ENCODE data around the gene TTC34.

TTC34 gene, protein sequence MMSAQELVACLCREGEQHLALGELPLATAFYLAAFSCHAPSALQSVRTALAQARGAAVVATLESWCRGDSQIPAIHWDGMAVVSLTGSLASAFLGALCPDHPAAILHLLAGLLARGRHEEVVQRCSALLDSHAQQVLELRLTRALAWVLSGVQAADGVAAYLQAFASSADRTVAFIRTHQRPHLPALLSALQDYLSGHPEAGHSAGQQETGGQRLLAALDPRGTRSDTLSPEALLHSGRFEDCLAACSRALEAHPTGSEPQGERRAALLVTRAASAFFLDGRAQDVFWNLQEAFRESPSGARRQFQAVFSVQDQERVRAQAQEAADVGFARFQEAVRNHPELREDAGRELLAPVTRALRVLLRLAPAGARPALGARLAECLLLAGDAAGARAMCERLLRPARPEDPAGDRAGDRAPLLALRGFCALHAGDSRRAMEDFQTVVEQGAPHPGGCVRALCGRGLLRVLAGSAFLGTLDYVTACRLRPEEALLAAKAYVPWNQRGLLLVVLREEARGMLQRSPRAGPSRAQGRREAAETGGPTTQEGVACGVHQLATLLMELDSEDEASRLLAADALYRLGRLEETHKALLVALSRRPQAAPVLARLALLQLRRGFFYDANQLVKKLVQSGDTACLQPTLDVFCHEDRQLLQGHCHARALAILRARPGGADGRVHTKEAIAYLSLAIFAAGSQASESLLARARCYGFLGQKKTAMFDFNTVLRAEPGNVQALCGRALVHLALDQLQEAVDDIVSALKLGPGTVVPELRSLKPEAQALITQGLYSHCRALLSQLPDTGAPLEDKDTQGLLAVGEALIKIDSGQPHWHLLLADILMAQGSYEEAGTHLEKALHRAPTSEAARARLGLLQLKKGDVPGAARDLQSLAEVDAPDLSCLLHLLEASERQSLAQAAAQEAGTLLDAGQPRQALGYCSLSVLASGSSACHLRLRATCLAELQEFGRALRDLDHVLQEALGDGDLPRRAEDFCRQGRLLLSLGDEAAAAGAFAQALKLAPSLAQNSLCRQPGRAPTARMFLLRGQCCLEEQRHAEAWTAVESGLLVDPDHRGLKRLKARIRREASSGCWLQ

DNA sequence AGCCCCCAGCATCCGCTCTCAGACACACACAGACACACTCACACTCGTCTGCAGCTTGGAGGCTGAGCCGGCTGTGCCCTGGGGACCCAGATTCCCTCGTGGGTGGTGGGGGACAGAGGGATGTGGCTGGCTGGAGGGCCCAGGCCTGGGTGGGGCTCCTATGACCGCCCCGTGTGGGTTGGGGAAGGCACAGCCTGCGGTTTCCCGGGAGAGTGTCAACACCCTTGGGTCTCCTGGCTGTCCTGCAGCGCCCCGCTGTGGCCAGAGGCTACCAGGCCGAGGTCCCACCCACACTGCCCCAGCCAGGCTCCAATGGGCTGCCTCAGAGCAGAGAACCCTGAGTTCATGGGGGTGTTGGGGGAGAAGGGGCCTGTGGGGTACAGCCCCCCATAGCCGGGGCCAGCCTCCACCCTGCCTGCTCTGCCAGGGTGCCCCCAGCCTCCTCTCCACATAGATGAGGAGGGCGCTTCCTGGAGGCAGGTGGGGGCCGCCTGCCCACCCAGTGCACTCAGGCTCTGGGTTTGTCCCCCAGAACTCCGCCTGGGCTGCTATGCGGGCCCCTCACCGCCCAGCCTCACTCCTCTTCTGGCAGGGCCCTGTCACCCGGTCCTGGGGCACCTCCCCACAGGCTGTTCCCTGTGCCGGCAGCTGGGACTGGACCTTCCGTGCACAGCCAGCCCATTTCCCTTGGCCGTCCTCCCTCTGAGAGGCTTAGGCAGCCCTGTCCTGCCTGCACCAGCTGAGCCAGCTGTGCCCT is at the start of gene TTC34:
Gene TTC34 (minus strand): TSS at position 159 of the 757 bp plus-strand sequence. CDS start 866 bp downstream, outside the sequence.
- no peak for TF ChIP-seq GATA3 (IDR thresholded peaks at IDR 0.05; ENCODE audit: low read depth, low read length)
- TF ChIP-seq GATA2 (IDR thresholded peaks at IDR 0.05; ENCODE audit: low read depth, low read length): no peak

DNA sequence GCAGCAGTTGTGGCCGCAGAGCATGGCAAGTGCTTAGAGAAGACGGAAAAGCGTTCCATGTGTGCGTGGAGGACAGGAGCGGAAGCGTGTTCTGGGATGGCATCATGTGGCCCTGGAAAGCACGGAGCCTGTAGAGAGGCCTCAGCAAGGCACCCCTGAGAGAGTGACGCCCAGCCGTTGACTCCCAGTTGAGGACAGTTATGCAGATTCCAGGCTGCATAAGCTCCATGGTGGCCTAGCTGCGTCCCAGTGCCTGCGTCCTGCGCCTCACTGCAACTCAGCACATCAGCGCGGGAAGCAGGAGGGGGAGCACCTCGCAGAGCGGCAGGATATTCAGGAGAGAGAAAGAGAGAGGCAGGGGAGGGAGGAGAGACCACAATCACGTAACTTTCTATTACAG is 49.0 kb upstream of the TTC34 start:
- TF ChIP-seq GATA2 (IDR thresholded peaks at IDR 0.05; ENCODE audit: low read depth, low read length) (no peak), GATA3 (IDR thresholded peaks at IDR 0.05; ENCODE audit: low read depth, low read length) (no peak)

DNA sequence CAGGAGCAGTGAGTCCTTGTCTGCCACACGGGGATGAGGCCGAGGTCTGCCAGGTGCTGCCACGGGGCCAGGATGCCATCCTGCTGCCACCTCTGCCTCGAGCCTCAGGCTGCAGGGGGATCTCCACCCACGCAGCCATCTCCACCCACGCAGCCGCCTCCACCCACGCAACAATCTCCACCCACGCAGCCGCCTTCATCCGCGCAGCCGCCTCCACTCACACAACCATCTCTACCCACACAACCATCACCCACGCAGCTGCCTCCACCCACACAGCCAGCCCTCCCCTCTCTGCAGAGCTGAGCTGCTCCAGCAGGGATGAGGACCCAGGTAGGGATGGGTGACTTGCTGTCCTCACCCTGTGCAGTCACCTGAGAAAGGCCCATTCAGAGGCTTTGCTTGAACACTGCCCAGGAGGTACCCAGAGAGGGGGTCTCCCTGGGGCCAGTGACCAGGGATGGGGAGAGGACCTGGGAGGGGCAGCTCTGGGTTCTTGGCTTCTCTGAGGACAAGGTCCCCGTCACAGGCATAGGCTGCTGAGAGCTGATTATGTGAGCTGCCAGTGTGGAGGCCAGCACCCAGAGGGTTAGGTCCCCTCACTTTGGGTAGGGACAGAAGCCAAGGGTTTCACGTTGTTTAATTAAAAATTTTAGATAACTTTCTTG is 46.6 kb upstream of the TTC34 start:
- no peak for TF ChIP-seq GATA2 (IDR thresholded peaks at IDR 0.05; ENCODE audit: low read depth, low read length)
- TF ChIP-seq GATA3 (IDR thresholded peaks at IDR 0.05; ENCODE audit: low read depth, low read length): no peak

DNA sequence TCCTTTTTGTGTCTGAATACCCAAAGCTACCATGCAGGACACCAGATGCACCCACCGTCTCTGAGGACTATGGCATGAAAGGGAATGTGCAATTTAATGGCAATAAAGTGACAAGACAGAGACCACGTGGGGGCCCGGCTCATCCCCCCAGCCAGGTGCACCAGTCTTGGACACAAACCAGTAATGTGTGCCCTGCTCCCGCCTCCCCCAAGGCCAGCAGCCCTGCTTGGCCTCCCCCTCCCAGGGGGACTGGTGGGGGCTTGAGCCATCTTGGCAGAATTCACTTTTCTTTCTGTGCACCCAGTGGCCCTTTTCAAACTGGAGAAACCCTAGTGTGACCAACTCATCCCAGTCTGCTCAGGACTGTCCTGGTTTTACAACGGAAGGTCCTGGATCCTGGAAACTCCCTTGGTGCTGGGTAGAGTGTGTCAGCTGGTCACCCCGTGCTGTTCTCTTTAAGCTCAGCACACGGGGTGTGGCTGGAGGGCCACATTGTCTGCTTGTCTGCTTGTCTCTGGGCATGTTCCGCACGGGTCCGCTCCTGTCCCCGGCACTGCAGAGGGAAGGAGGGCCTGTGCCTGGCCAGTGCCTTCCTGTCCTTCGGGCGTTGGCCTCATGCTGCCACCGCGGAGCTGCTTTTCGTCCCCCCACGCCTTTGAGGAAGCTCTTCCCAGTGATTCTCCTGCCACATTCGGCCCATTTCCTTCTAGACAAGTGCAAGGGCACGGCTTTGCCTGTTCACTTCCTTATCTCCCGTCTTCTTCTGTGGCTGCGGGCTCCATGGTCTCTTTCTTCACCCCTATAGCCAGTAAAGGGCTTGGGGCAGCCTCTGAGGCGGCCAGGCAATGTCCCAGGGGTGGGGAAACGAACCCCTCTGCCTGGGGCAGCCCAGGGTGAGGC is 45.8 kb upstream of the TTC34 start:
- TF ChIP-seq GATA3 (IDR thresholded peaks at IDR 0.05; ENCODE audit: low read depth, low read length) (no peak), GATA2 (IDR thresholded peaks at IDR 0.05; ENCODE audit: low read depth, low read length) (no peak)

DNA sequence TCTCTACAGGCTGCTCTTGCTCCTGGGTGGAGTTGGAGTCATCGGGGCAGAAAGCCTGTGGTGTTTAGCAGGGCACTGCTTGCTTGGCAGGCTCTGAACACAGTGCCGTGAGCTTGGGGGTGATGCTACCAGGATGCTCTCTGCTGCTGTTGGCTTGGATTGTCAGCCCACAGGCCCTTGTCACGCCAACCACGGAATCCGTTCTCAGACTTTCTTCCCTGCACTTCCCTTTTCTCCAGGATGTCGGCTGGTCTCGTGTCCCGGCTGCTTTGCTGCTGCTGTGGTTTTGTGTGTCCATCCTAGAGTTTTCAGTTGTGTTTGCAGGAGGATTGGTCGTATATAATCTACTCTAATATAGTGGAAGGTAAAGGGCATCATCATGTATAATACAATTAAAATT is 44.4 kb upstream of the TTC34 start:
- TF ChIP-seq GATA3 (IDR thresholded peaks at IDR 0.05; ENCODE audit: low read depth, low read length) (no peak), GATA2 (IDR thresholded peaks at IDR 0.05; ENCODE audit: low read depth, low read length) (no peak)

DNA sequence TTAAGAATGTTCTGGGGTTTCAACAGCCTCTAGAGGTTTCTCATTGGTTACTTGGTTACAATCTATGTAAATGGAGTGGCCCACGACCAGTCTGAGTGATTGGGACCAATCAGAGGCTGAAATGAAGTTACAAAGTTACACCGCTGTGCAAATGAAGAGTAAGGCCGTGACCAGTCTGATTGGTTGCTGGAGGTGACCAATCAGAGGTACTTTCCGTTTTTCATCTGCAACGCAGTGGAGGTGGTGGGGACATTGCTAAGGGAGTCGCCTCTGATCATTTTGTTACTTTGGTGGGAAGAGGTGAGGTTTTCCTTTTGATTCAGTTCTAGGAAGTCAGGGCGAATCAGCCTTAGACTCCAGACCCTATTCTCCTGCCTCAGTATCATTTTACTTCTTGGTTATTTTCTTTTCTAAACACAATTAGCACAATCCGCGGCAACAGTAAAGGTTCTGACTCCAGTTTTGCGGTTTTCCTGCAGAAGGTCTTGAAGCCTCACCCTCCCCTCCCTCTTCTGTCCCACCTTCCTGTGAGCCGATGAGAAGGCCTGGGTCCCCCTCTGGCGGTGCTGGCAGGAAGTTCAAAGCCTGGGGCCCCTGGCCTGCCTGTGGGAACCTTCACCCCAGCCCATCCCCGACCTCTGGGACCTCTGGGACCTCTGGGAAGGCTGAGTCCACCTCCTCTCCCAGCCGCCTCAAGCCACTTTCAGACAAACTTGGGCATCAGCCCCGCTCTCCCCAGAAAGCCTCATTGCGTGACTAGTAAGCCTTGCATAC is 38.7 kb upstream of the TTC34 start:
- TF ChIP-seq GATA2 (IDR thresholded peaks at IDR 0.05; ENCODE audit: low read depth, low read length): no peak
- TF ChIP-seq GATA3 (IDR thresholded peaks at IDR 0.05; ENCODE audit: low read depth, low read length): no peak

DNA sequence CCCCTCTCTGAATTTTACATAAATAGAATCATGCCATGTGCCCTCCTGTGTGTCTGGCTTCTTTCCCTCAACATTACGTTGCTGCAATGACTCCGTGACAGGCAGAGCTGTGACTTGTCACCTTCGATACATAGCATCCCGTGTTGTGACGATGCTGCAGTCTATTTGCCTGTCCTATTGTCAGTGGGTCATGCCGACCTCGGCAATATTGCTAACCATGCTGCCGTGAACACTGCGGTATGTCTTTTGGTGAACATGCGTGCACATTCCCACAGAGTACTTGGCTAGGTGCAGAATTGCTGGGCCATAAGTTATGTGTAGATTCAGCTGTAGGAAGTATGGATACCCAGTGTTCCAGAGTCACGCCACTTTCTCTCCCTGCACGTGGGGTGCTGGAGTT is 36.3 kb upstream of the TTC34 start:
- TF ChIP-seq GATA2 (IDR thresholded peaks at IDR 0.05; ENCODE audit: low read depth, low read length): no peak
- TF ChIP-seq GATA3 (IDR thresholded peaks at IDR 0.05; ENCODE audit: low read depth, low read length): no peak

DNA sequence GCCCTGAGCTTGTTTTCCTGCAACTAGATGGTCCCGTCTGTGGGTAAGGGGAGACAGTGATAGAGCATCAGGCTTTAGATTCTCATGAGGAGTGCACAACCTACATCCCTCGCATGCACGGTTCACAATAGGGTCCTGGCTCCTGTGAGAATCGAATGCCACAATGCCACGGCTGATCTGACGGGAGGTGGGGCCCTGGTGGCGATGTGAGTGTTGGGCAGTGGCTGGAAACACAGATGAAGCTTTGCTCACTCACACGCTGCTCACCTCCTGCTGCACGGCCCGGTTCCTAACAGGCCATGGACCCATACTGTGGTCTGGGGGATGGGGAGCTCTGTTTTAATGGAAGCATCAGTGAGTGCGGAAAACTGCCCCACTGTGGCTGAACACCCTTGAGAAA is 35.8 kb upstream of the TTC34 start:
- TF ChIP-seq GATA3 (IDR thresholded peaks at IDR 0.05; ENCODE audit: low read depth, low read length) (no peak), GATA2 (IDR thresholded peaks at IDR 0.05; ENCODE audit: low read depth, low read length) (no peak)

DNA sequence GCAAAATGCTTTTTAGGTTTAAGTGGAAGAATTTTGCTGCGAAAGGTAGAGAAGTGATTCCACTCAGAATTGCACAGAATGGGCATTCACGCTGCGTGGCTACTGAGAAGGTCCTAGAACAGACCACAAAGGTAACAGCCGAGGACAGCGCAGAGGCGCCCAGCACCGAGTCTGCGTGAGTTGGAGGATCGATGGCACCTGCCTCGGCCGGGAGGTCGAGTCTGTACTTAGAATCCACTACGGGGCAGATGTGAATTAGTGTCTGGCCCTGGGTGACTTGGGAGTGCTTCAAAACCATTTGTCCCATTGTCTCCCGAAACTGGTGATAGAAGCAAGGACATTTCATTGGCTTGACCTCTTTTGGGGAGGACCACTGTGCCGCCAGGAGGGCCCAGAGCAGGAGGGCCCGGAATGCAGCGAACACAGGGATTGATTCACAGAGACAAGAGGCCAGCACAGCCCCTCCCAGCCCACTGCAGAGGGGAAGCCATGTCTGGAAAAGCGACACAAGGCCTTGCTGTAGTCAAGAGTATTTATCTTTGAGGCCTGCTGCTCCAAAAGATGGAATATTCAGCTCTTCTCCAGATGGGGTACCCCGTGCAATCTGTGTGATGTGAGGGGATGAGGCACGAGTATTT is 35.0 kb upstream of the TTC34 start:
- TF ChIP-seq GATA3 (IDR thresholded peaks at IDR 0.05; ENCODE audit: low read depth, low read length): no peak
- no peak for TF ChIP-seq GATA2 (IDR thresholded peaks at IDR 0.05; ENCODE audit: low read depth, low read length)

DNA sequence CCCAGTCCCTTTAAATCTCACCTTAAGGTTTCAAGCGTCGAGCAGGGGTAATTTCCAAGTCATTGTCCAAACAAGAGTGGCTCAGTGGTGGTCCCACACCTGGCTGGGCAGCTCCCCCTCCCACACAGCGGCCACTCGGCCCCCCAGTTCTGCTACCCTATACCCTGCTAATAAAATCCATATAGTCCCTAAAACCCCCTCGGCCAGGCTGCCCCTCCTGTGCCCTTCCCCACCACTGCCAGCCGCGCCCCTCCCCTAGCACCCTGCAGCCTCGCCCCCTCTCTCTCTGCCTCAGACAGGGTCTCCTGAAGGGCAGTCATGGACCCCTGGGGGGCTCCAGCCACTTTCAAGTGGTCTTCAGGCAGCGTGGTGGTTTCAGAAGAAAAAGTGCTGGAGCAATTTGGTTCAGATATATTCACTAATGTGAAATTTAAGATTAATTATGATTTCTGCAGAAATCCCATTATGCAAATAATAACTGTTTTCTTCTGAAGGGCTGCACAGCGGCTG is 34.2 kb upstream of the TTC34 start:
- TF ChIP-seq GATA3 (IDR thresholded peaks at IDR 0.05; ENCODE audit: low read depth, low read length): no peak
- TF ChIP-seq GATA2 (IDR thresholded peaks at IDR 0.05; ENCODE audit: low read depth, low read length): no peak
